H1 (cell line): ENCODE measurements around the gene LUZP1. TPM values are rescaled to one million over a fixed set of nuclear protein-coding genes. Genes with fewer than 3 reads are reported as not detected.

Experiments
- CTCF ChIA-PET: fragments of 300-600 bp; sonication (Branson Sonifier 250); formaldehyde crosslinking; loops from one replicate; lab custom pipeline; 2021; ENCODE audit not compliant: partially characterized antibody; lab: Charles Lee
- POLR2A ChIA-PET: fragments of 300-600 bp; sonication (Branson Sonifier 250); formaldehyde crosslinking; loops from one replicate; lab custom pipeline; 2021; ENCODE audit warnings: inconsistent platforms; ENCODE audit not compliant: partially characterized antibody; lab: Charles Lee
- DNase-seq, 2 experiments: peaks; one replicate each; pipeline versions ENCODE4 v3.0.0 to v3.0.0-alpha.2; 2010 to 2022; ENCODE audit warnings: low spot score in 2 of 2, low read depth in 1 of 2, mixed read lengths in 1 of 2
- FAIRE-seq: peaks from 2 replicates; lab custom pipeline; 2011; peaks lifted over from hg19 to GRCh38; lab: Jason Lieb, UNC
- H2AFZ ChIP-seq: 2 replicates; pipeline ENCODE4 v1.8.1; 2012; ENCODE audit warnings: low read length, inconsistent platforms
- H2AK5ac ChIP-seq: 2 replicates; pipeline ENCODE4 v1.6.1; 2013; ENCODE audit warnings: low read depth, low read length
- H2BK120ac ChIP-seq: replicated peaks from 2 replicates; pipeline ENCODE3; 2013; ENCODE audit warnings: low read depth, low read length, inconsistent platforms
- H2BK12ac ChIP-seq: 2 replicates; pipeline ENCODE4 v1.6.1; 2013; ENCODE audit warnings: low read depth, low read length
- H2BK15ac ChIP-seq: 2 replicates; pipeline ENCODE4 v1.6.1; 2013; ENCODE audit warnings: low read length
- H2BK20ac ChIP-seq: 2 replicates; pipeline ENCODE4 v1.6.1; 2013; ENCODE audit warnings: low read length
- H2BK5ac ChIP-seq: 2 replicates; pipeline ENCODE4 v1.6.1; 2013; ENCODE audit warnings: low read depth, low read length
- H3K14ac ChIP-seq: 2 replicates; pipeline ENCODE4 v1.6.1; 2013; ENCODE audit warnings: inconsistent platforms; ENCODE audit not compliant: insufficient read length
- H3K18ac ChIP-seq: 2 replicates; pipeline ENCODE4 v1.6.1; 2013; ENCODE audit warnings: low read length; ENCODE audit errors: extremely low read depth
- H3K23ac ChIP-seq: 2 replicates; pipeline ENCODE4 v1.6.1; 2013; ENCODE audit warnings: inconsistent platforms; ENCODE audit not compliant: insufficient read length
- H3K23me2 ChIP-seq: 2 replicates; pipeline ENCODE4 v1.6.1; 2013; ENCODE audit warnings: low read depth, low read length
- H3K27ac ChIP-seq: 2 replicates; pipeline ENCODE4 v1.6.1; 2011; ENCODE audit warnings: low read depth, low read length, inconsistent platforms
- H3K27me3 ChIP-seq, 4 experiments: replicated peaks in 1 of 4; 1 replicate in 1 of 4; 2 replicates in 3 of 4; pipeline versions ENCODE4 v1.6.1 to v1.8.1; 2011 to 2013; ENCODE audit warnings: low read length in 3 of 4, mild to moderate bottlenecking in 3 of 4, inconsistent platforms in 2 of 4, mixed read lengths in 2 of 4, moderate library complexity in 1 of 4; ENCODE audit not compliant: control insufficient read depth in 3 of 4, insufficient read depth in 3 of 4; ENCODE audit errors: extremely low read depth in 1 of 4
- H3K36me3 ChIP-seq, 4 experiments: 2 replicates each; pipeline versions ENCODE4 v1.6.1 to v1.8.1; 2011 to 2013; ENCODE audit warnings: mild to moderate bottlenecking in 4 of 4, low read length in 3 of 4, moderate library complexity in 2 of 4, control low read depth in 1 of 4, inconsistent platforms in 1 of 4; ENCODE audit not compliant: insufficient read depth in 4 of 4, control insufficient read depth in 2 of 4
- H3K4ac ChIP-seq: replicated peaks from 2 replicates; pipeline ENCODE3; 2013; ENCODE audit warnings: low read length, low read depth, mixed read lengths, inconsistent platforms; ENCODE audit not compliant: insufficient read length
- H3K4me1 ChIP-seq, 4 experiments: replicated peaks in 1 of 4; 1 replicate in 1 of 4; 2 replicates in 3 of 4; pipeline versions ENCODE4 v1.6.1 to v1.8.1; 2011 to 2013; ENCODE audit warnings: low read length in 3 of 4, inconsistent platforms in 2 of 4, mixed read lengths in 1 of 4; ENCODE audit not compliant: insufficient read depth in 4 of 4, control insufficient read depth in 3 of 4
- H3K4me2 ChIP-seq, 2 experiments: 2 replicates each; pipeline versions ENCODE4 v1.6.1 to v1.8.1; 2011 to 2013; ENCODE audit warnings: low read depth in 2 of 2, low read length in 2 of 2, control low read depth in 1 of 2, inconsistent platforms in 1 of 2, mild to moderate bottlenecking in 1 of 2; ENCODE audit not compliant: insufficient read depth in 1 of 2
- H3K4me3 ChIP-seq, 4 experiments: fragments of 200-600, 300-600 bp in 1 of 4; sonication (generic), shearing (Covaris generic), sonication (Bioruptor Twin) in 1 of 4; 2 replicates each; pipeline versions ENCODE4 v1.5.1 to v1.8.1; 2011 to 2016; ENCODE audit warnings: low read length in 4 of 4, low read depth in 3 of 4, control low read depth in 2 of 4, inconsistent platforms in 2 of 4, mild to moderate bottlenecking in 2 of 4, mixed read lengths in 1 of 4, moderate library complexity in 1 of 4; ENCODE audit not compliant: insufficient read depth in 2 of 4; ENCODE audit errors: extremely low read depth in 1 of 4
- H3K56ac ChIP-seq: replicated peaks from 2 replicates; pipeline ENCODE3; 2013; ENCODE audit warnings: low read depth, mild to moderate bottlenecking, mixed read lengths, low read length, inconsistent platforms; ENCODE audit not compliant: insufficient read length
- H3K79me1 ChIP-seq: 2 replicates; pipeline ENCODE4 v1.6.1; 2013; ENCODE audit warnings: low read depth, low read length, control low read depth
- H3K79me2 ChIP-seq, 2 experiments: 2 replicates each; pipeline versions ENCODE4 v1.6.1 to v1.8.1; 2012 to 2013; ENCODE audit warnings: low read length in 2 of 2, mild to moderate bottlenecking in 2 of 2, inconsistent platforms in 1 of 2; ENCODE audit not compliant: insufficient read depth in 2 of 2, control insufficient read depth in 1 of 2
- H3K9ac ChIP-seq, 4 experiments: replicated peaks in 1 of 4; 1 replicate in 1 of 4; 2 replicates in 3 of 4; pipeline versions ENCODE4 v1.6.1 to v1.8.1; 2011 to 2013; ENCODE audit warnings: low read depth in 3 of 4, low read length in 3 of 4, control low read depth in 2 of 4, mild to moderate bottlenecking in 2 of 4, moderate library complexity in 2 of 4, inconsistent platforms in 1 of 4; ENCODE audit errors: extremely low read depth in 1 of 4
- H3K9me3 ChIP-seq, 2 experiments: 2 replicates each; pipeline versions ENCODE4 v1.6.1 to v1.8.1; 2012 to 2013; ENCODE audit warnings: mild to moderate bottlenecking in 2 of 2, moderate library complexity in 2 of 2, control low read depth in 1 of 2, inconsistent platforms in 1 of 2, low read depth in 1 of 2, low read length in 1 of 2, mixed read lengths in 1 of 2; ENCODE audit not compliant: insufficient read depth in 2 of 2
- H4K20me1 ChIP-seq, 2 experiments: replicated peaks in 1 of 2; 2 replicates each; pipeline versions ENCODE3 to v1.8.1; 2011 to 2013; ENCODE audit warnings: inconsistent platforms in 2 of 2, low read length in 2 of 2, mild to moderate bottlenecking in 1 of 2; ENCODE audit not compliant: insufficient read depth in 2 of 2, control insufficient read depth in 1 of 2
- H4K5ac ChIP-seq: 2 replicates; pipeline ENCODE4 v1.6.1; 2013; ENCODE audit warnings: low read length, low read depth, mixed read lengths, inconsistent platforms; ENCODE audit not compliant: insufficient read length
- H4K8ac ChIP-seq: 2 replicates; pipeline ENCODE4 v1.8.0; 2013; ENCODE audit warnings: mild to moderate bottlenecking, moderate library complexity, low read length, inconsistent platforms; ENCODE audit not compliant: insufficient read depth; ENCODE audit errors: extremely low read depth
- H4K91ac ChIP-seq: replicated peaks from 2 replicates; pipeline ENCODE3; 2013; ENCODE audit warnings: low read length, mixed read lengths, inconsistent platforms; ENCODE audit not compliant: insufficient read length
- BACH1 ChIP-seq: IDR thresholded peaks from 2 replicates; pipeline ENCODE4 v1.6.1; 2012; ENCODE audit warnings: low read length, improper control_type of control experiment
- CHD1 ChIP-seq: IDR thresholded peaks from 2 replicates; pipeline ENCODE4 v1.6.1; 2012; ENCODE audit warnings: low read depth, low read length, improper control_type of control experiment
- EGR1 ChIP-seq: IDR thresholded peaks from 2 replicates; pipeline ENCODE4 v1.6.1; 2011; ENCODE audit warnings: low read depth, low read length, borderline replicate concordance
- GTF2F1 ChIP-seq: IDR thresholded peaks from 2 replicates; pipeline ENCODE4 v1.6.1; 2012; ENCODE audit warnings: low read depth, low read length, improper control_type of control experiment, borderline replicate concordance
- POLR2A ChIP-seq, 2 experiments: IDR thresholded peaks; 1 replicate in 1 of 2; 2 replicates in 1 of 2; pipeline ENCODE4 v1.6.1; 2011; ENCODE audit warnings: low read depth in 2 of 2, low read length in 2 of 2, mild to moderate bottlenecking in 2 of 2; ENCODE audit errors: control extremely low read depth in 1 of 2
- RXRA ChIP-seq: IDR thresholded peaks from 2 replicates; pipeline ENCODE4 v1.6.1; 2011; ENCODE audit warnings: low read depth, mild to moderate bottlenecking, low read length, moderate library complexity; ENCODE audit not compliant: insufficient read depth
- TAF7 ChIP-seq: optimal IDR thresholded peaks from 2 replicates; pipeline ENCODE3; 2011; ENCODE audit warnings: low read depth, mild to moderate bottlenecking, inconsistent platforms, low read length, moderate library complexity, borderline replicate concordance
- ZNF274 ChIP-seq: IDR thresholded peaks from 2 replicates; pipeline ENCODE4 v1.7.0; 2012; ENCODE audit warnings: low read length, borderline replicate concordance; ENCODE audit errors: extremely low read depth
- WGBS, 2 experiments: shearing (Covaris generic) in 1 of 2; methylation state at CpG; one replicate each; pipeline versions ENCODE4 v1.1.6 to v1.1.7; 2013 to 2015; ENCODE audit warnings: low lambda C conversion rate in 2 of 2, mixed read lengths in 2 of 2, inconsistent platforms in 1 of 2, low coverage in 1 of 2, missing lambda C conversion rate in 1 of 2; ENCODE audit not compliant: insufficient replicate concordance in 2 of 2, insufficient coverage in 1 of 2, insufficient read length in 1 of 2; ENCODE audit errors: extremely low coverage in 1 of 2, missing lambda C conversion rate in 1 of 2; 5-methylcytosine and 5-hydroxymethylcytosine counted together
- polyA plus RNA-seq, 7 experiments: library from polyadenylated mRNA; depleted of rRNA in 3 of 7; stranded (reverse) in 5 of 7; unstranded in 2 of 7; fragments of >200 nt in 5 of 7; fragments of 200-250 nt in 2 of 7; gene quantifications; 1 replicate in 5 of 7; 2 replicates in 1 of 7; 4 replicates in 1 of 7; pipeline versions ENCODE4 v1.2.1 to v1.2.3, GENCODE V29; 2011 to 2013; ENCODE audit warnings: missing spikeins in 2 of 7, mixed read lengths in 2 of 7
- total RNA-seq: library from RNA; stranded (reverse); fragmentation: NEBNext Ultra II Directional; extraction: Animal tissue kit (Norgen Biotek cat#: 25700); gene quantifications from 2 replicates; pipeline ENCODE4 v1.2.1, GENCODE V29; 2021
- TF ChIP-seq, protein P1 (sequence below): IDR thresholded peaks from 2 replicates; pipeline ENCODE4 v1.6.1; 2012; ENCODE audit warnings: inconsistent platforms

The LUZP1 gene
- total and polyA plus RNA-seq, 2 of the 8 experiments (the other 6 are each of a cell fraction or from before 2014, with no cell fraction given) = 14.0 to 60.5 TPM

DNA sequence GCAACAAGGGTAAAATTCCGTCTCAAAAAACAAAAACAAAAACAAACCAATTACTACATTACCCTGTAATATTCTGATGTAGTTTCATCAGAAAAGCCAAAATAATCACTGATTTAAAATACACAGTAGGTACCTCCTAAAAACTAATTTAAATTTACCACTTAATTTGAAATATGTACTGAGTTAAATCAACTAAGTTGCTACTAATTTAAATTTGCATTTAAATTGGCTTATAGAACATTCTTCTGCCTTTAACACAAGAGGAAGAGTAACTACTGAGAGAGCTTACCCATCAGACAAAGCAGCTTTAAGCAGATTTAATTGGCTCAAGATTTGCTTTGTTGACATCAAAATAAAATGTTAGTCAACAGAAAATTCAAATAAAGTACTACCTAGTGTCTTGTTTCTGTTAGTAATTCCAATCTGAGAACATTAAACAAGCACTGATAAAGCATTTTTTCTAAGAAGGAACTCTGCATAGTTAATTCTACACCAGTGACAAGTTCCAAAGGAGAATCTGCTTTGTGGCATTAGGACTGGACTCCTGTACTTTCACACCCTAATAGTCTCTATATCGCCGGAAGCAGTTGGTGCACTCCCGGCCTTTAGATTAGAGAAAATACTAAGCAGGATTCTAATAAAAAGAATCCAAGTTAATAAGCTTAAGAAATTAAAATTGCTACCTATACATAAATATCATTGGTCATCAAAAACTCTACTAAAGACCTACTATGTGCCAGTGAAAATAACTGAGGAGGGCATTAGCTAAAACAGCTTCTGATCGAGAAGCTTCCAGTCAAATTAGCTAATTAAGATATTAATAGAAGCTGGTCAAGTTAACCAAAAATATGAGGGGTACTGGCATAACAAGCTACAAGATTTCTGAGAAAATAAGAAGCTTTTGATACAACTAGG lies 8.4 kb downstream of the LUZP1 start:
- ChIA-PET CTCF (interaction anchor here (0.8 to 2.1 kb wide), 8 partner anchors 7 to 60 kb away, joined by 3 to 10 read pairs (median 3); no protein-coding TSS in a partner anchor), POLR2A (interaction anchor here (0.8 to 2.4 kb wide), 4 partner anchors 9 to 75 kb away, joined by 3 to 7 read pairs (median 4); partner anchors contain the start of gene LUZP1)
- DNase-seq (no peak), FAIRE-seq (no peak)
- H3K9ac ChIP-seq = no peak overlapping the region
- H3K56ac ChIP-seq = no peak overlapping the region
- no peak overlapping the region for H3K4ac ChIP-seq
- H3K4me2 ChIP-seq = no peak overlapping the region
- no peak overlapping the region for H3K4me3 ChIP-seq
- H3K23ac ChIP-seq = no peak overlapping the region
- H3K14ac ChIP-seq = no peak overlapping the region
- H3K4me1 ChIP-seq = peaks cover 0 to 3% (median 1%) of the 10 kb centered on the region in 4 experiments; a peak in 1 of 7 replicates
- no peak overlapping the region for H4K8ac ChIP-seq
- H4K5ac ChIP-seq = no peak overlapping the region
- H3K36me3 ChIP-seq = no peaks in the 10 kb centered on the region
- H3K79me2 ChIP-seq = peaks cover 14 to 96% of the 10 kb centered on the region in 2 experiments
- H3K23me2 ChIP-seq = no peaks in the 10 kb centered on the region
- no peak overlapping the region for H2BK12ac ChIP-seq
- no peaks in the 10 kb centered on the region for H3K27me3 ChIP-seq
- H2AK5ac ChIP-seq = no peak overlapping the region
- H2AFZ ChIP-seq = no peak overlapping the region
- no peaks in the 10 kb centered on the region for H3K9me3 ChIP-seq
- H2BK15ac ChIP-seq = no peak overlapping the region
- 86% methylated on average over 5 of the region's 5 CpGs; no CpG with 5 or more reads in 1 of the 2 experiments for WGBS, 2 experiments
- peaks cover 7 to 15% of the 10 kb centered on the region in 2 experiments for H4K20me1 ChIP-seq
- H3K18ac ChIP-seq = no peak overlapping the region
- no peak overlapping the region for H2BK20ac ChIP-seq
- TF ChIP-seq GTF2F1 (no peak), TAF7 (no peak), BACH1 (no peak), POLR2A (IDR thresholded peaks at IDR 0.05; ENCODE audit: control extremely low read depth in 1 of 2, low read depth in 2 of 2, low read length in 2 of 2) (no peak), CHD1 (no peak), ZNF274 (no peak), RXRA (no peak), EGR1 (no peak)
- TF ChIP-seq, protein P1, sequence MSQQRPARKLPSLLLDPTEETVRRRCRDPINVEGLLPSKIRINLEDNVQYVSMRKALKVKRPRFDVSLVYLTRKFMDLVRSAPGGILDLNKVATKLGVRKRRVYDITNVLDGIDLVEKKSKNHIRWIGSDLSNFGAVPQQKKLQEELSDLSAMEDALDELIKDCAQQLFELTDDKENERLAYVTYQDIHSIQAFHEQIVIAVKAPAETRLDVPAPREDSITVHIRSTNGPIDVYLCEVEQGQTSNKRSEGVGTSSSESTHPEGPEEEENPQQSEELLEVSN = no peak
- H4K91ac ChIP-seq = no peak overlapping the region
- H2BK120ac ChIP-seq = no peak overlapping the region
- H3K79me1 ChIP-seq = peaks cover 7% of the 10 kb centered on the region; the same call in 1 of the 2 replicates
- H3K27ac ChIP-seq = no peak overlapping the region
- H2BK5ac ChIP-seq = no peak overlapping the region
